Renal pelvis (tissue), 4 donors: ENCODE results near the gene EEA1. TPM values are rescaled to one million over a fixed set of nuclear protein-coding genes. Genes with fewer than 3 reads are reported as not detected.
"Not testable (repeated sequence)": the region's sequence is repeated elsewhere in the genome, so short reads cannot be mapped to it uniquely, and the experiment has no call there.

Experiments
- DNase-seq: peaks from one replicate; pipeline ENCODE4 v3.0.0-alpha.2; 2013
- polyA plus RNA-seq, 3 donors: library from polyadenylated mRNA; unstranded; fragments of 120-200 nt; gene quantifications; one replicate each; pipeline ENCODE4 v1.2.1, GENCODE V29; 2013; ENCODE audit not compliant: insufficient read length in 3 of 3

Gene EEA1
- polyA plus RNA-seq, 3 donors, result 13.1 to 16.7 (median 13.7) TPM

DNA sequence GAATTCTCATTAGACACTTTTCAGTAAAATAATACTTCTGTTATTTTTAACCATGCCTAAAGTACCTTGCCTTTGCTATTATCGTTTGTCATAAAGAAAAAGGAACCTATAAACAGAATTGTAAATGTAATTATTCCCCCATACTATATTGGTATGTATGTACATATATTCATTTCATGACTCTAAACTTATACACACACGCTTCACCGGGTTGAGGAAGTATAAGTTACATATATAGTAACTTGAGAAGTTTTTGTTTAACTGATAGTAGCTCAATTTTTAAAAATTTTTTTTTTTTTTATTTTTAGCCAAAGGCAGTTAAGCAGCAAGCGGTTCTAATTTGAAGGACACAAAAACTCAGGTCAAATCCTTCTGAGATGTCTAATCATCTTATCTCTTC, 118.7 kb downstream of the EEA1 start:
- DNase-seq, result no peak

DNA sequence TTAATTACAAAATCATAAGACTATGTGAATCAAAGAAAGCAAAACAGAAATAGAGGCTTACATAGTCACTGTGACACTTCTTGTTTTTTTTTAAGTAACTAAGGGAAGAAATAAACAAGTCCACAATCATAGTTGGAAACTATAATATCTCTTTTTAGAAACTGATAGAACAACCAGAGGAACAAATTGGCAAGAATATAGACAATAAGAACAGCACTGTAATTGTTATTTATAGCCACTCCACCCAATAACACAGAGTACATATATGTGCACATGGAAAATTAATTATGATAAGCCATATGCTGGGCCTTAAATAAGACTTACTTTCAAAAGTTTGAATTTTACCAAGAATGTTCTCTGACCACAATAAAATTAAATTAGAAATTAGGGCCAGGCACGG, 125.2 kb downstream of the EEA1 start:
- DNase-seq, result no peak

DNA sequence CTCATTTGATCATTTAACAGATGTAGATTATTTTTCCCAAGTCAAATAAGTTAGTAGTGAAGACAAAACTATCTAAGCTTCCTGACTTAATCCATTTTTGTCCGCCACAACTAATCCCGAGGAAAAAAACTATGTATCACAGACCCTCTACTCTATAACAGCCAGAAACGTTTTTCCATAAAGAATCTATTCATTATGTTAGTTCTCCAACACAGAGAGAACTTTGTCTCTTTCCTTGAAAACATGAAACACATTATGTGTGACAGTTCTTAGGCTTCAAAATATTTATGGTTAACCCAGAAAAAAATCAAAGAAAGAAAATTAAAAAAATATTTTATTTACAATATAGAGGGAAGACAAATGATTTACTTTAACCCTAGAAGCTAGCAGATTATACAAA, 126.2 kb downstream of the EEA1 start:
- no peak for DNase-seq

DNA sequence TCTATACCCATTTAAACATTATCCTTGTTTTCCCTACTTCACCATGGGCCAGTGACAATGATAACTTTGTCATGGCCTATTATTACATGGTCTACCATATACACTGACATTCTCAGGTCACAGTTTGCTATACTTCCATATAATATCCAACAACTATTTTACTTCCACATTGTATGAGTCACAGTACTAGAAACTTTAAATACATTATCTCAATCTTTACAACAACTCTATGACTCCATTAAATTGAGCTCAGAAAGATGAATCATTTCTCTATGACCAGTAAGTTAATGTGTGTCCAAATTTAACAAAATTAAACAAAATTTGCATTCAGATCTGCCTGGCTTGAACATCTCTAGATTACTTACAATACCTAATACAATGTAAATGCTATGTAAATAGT, 132.4 kb downstream of the EEA1 start:
- no peak for DNase-seq

- no peak for DNase-seq
Measured at GRCh38 chr12:92794814-92795213, 134.3 kb downstream of the EEA1 start.

GRCh38 chr12:92794356-92794755, 134.7 kb downstream of the EEA1 start:
- DNase-seq, result not testable (repeated sequence)

- DNase-seq, result no peak
Measured at GRCh38 chr12:92786045-92786444, 143.1 kb downstream of the EEA1 start.

GRCh38 chr12:92785563-92785950, 143.5 kb downstream of the EEA1 start:
- DNase-seq, result no peak

GRCh38 chr12:92784797-92785562, 144.1 kb downstream of the EEA1 start:
- peak; percentile 68 for DNase-seq

- no peak for DNase-seq
Measured at GRCh38 chr12:92784356-92784755, 144.7 kb downstream of the EEA1 start.

DNA sequence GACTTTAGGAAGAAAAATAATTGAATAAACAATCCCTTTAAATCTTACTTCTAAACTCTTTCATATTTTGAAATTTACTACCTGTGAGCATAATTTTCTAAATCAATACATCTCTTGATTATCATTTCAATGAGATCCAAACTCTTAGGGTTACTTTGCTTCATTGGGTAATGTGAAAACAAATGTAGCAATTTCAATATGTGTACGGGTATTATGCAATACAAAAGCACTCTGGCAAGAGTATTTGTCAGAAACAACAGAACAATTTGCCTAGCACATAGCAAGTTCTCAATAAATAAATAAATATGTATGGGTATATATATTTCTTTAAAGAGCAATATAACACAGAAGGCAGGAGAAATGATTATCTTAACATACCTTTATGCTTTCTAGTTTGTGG, 149.2 kb downstream of the EEA1 start:
- no peak for DNase-seq

- DNase-seq, result no peak
Measured at GRCh38 chr12:92778525-92778924, 150.6 kb downstream of the EEA1 start.

DNA sequence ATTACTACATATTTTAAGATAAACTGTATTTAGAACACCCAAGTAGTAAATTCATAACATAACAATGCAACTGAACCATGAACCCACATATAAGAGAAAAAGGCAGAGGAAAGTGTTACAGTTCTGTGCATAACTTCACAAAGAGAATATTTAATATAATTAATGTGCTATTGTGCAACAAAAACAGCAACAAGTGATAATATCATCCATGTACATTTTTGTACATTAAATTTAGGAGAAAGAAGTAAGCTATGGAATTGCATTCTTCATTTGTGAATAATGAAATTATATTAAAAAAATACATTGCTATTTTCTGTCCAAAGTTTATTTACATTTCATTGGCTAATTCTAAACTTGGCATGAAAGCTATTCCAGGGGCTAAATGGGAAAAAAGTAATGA, 153.7 kb downstream of the EEA1 start:
- no peak for DNase-seq

- no peak for DNase-seq
Measured at GRCh38 chr12:92771001-92771400, 158.1 kb downstream of the EEA1 start.

DNA sequence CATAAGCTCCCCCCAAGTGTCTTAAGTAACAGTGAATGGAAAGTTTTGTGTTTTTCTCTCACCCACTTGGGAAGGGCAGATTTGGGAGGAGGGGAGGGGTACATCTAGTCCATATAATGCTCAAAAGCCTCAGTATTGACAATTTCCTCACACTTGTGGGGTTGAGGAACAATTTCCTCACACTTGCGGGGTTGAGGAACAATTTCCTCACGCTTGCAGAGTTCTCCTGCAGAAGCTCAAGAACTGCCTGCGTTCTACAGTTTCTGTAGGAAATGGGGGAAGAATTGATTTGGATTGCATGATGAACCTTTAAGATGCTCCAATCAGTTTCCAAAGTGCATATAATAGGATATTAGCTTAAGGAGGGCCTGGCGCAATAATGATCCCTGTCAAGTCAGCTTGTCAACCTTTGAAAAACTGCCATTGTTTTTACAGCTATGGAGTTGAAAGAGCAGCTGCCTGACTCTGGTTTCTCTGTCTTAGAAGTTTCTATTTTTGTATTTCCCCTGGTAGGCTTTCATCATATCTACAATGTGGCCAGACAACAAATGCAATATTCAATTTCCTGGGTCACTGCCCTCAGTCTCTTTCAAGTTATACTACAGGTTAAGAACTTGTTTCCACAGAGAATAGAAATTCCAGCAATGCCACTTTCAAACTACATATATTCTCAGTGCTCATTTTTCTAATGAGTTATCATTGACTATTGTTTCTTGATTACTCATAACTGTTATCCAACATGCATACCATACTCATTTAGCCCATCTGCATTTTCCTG, 159.8 kb downstream of the EEA1 start:
- DNase-seq, result no peak

GRCh38 chr12:92765871-92766270, 163.2 kb downstream of the EEA1 start:
- DNase-seq, result no peak

DNA sequence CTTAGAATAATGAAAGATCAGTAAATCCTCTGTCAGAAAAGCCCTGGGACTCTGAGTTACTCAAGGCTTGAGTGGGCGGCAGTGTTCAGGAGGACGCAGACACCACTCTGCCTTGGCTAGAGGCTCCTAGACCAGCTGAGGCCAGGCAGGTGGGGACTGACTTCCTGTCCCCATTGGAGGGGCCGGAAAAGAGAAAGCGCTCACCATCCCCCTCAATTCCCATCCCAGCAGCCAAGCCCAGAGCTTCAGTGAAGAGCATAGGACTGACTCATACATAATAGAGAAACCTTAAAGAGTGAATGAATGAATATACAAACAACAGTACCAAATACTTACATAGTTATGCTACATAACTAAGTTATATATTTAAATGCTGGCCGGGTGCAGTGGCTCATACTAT, 164.3 kb downstream of the EEA1 start:
- DNase-seq, result no peak

DNA sequence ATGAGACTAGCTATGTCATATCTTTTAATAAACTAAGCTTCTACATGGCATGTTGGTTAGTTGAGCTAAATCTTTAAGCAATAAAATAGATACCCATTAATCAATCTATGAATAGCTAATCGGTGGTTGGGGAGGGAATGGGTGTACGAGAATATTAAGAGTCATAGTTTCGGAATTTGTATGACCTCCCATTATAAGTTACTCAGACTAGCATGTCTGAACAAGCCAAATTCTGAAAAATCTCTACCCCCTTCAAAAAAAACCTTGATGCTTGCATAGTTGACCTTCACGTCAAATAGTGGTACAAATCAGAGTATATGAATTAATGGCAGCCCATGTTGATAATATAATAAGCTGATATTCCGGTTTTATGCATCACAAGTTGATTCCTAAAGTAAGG, 166.3 kb downstream of the EEA1 start:
- DNase-seq, result no peak

GRCh38 chr12:92759634-92760268, 169.3 kb downstream of the EEA1 start:
- no peak for DNase-seq

DNA sequence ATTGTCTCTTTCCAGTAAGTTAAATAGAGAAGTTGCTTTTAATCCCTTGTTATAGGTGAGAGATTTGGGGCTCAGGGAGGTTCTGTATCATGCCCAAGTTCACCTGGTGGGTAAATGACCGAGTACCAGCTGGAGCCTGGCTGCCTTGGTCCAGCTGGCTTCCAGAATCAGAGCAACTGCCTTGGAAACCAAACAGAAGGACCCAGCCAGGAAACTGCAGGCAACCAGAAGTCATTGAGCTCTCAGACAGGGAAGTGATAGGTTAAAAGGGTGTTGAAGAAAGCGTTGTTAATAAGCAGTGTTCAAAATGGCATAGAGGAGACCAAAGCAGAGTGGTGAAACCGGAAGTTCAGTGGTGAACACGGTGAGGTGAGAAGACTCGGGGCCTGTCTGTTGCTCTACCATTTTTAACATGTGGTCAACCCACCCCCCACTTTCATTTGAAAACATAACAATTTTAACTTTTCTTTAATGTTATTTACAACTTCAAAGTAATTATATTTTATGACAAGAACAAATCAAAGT, 171.4 kb downstream of the EEA1 start:
- no peak for DNase-seq

DNA sequence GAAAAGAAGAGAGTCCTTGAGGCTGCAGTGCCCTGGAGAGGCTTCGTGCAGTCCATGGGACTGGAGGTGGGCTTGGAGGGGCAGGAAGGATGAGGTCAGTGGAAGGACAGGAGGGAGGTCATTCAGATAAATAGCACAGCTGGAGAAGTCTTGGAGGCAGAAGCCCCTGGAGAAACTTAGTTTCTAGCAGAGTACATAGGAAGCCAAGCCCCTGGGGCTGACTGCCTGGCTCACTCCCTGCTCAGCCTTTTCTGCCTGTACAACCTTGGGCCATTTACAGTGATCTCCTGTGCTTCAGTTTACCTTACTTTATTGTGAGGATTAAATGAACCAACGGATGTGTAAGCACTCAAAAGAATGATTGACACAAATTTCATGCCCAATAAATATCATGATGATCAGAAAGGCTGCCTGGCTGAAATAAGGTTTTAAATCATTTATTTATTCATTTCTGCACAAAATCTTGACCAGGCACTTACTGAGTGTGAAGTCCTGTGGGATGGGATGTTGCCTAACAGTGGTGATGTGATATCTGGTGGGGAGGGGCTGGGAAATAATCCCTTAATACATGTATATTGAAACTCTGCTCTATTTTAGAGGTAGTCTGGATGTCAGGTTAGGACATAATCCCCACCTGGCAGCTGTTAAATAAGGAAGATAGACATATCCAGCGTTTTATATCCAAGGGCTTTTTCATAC, 172.0 kb downstream of the EEA1 start:
- DNase-seq, result no peak
